Ramos (cell line): ENCODE data around the gene FAAP20.

Source experiments
- in situ Hi-C: fragments of 300-500 bp; cut with MboI; formaldehyde crosslinking; loops from one replicate; pipeline ENCODE4 v1.14.3; 2022; ENCODE audit warnings: low sequenced_read_pairs; ENCODE audit not compliant: unreplicated experiment

Gene FAAP20

GRCh38 chr1:2212532-2213491, 18.2 kb upstream of the FAAP20 start:
- in situ Hi-C loops, result no loop called here

- in situ Hi-C loops, result no loop called here
Measured at GRCh38 chr1:2212274-2212531, 17.6 kb upstream of the FAAP20 start.

- in situ Hi-C loops, result no loop called here
Measured at GRCh38 chr1:2210786-2211185, 16.2 kb upstream of the FAAP20 start.

- in situ Hi-C loops, result no loop called here
Measured at GRCh38 chr1:2210084-2210653, 15.6 kb upstream of the FAAP20 start.

- in situ Hi-C loops, result no loop called here
Measured at GRCh38 chr1:2209400-2210083, 15.0 kb upstream of the FAAP20 start.

GRCh38 chr1:2208309-2209239, 14.0 kb upstream of the FAAP20 start:
- in situ Hi-C loops, result no loop called here

- in situ Hi-C loops, result no loop called here
Measured at GRCh38 chr1:2206813-2207487, 12.4 kb upstream of the FAAP20 start.

- in situ Hi-C loops, result no loop called here
Measured at GRCh38 chr1:2205191-2205952, 10.8 kb upstream of the FAAP20 start.

GRCh38 chr1:2204415-2205190, 10.0 kb upstream of the FAAP20 start:
- in situ Hi-C loops, result no loop called here

GRCh38 chr1:2203671-2204414, 9.3 kb upstream of the FAAP20 start:
- in situ Hi-C loops, result no loop called here

GRCh38 chr1:2202843-2203601, 8.4 kb upstream of the FAAP20 start:
- in situ Hi-C loops, result no loop called here

- in situ Hi-C loops, result no loop called here
Measured at GRCh38 chr1:2202008-2202575, 7.5 kb upstream of the FAAP20 start.

GRCh38 chr1:2201062-2201461, 6.5 kb upstream of the FAAP20 start:
- in situ Hi-C loops, result no loop called here

- in situ Hi-C loops, result no loop called here
Measured at GRCh38 chr1:2200308-2200943, 5.9 kb upstream of the FAAP20 start.

- in situ Hi-C loops, result loop anchor here (5.0 kb wide), 1 partner anchor 178 kb away; no protein-coding TSS in a partner anchor
Measured at GRCh38 chr1:2199042-2199810, 4.7 kb upstream of the FAAP20 start.
